GM03348 (cell line): ENCODE measurements around the gene KLF9.

Source experiments
- DNase-seq: peaks from one replicate; pipeline ENCODE4 v3.0.0; 2012; ENCODE audit warnings: low spot score

KLF9 gene

DNA sequence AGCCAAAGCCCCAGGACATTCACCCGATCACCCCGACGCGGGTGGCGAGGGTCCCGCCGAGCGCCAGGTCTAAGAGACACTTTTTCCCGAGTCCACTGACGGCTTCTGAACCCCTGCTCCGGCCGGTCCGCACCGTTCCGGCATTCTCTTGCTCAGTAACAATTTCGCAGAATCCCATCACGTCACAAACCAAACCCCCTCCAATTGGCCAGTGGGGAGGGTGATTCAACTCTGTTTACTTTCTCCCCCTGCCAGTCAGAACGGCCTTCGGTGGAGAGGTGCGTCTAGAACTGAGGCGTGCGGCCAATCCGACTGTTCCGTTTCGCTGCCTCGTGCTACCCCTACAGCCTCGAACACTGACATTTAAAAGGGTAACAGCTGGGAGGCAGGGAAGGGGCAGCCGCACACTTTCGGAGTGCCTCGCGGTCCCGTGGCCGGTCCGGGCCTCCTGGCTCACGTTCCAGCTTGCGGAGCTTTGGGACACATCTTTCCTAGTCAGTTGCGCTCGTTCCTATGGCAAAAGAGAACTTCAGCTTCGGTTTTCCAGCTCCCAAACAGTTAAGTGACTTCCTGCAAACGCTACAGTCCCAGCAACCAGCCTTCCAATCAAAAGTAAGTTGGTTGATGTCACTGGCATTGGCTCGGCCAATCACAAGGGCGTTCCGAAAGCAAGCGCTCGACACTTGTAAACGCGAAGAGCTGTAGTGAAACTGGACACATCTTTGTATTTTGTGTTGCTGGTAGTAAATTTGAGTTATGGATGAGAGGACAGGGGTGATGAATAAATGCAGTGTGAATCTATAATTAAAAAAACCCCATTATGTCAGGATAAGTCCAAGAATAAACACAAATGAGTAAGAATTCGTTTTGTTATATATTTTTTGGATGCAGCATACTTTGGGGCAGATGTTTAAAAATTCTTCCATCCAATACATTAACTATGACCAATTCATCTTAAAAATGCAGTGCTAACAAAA, at the start of gene KLF9:
Gene KLF9 (minus strand): TSS at position 859 of the 977 bp plus-strand sequence. CDS start 1,294 bp downstream, outside the sequence.
- DNase-seq, result peak; percentile 91

DNA sequence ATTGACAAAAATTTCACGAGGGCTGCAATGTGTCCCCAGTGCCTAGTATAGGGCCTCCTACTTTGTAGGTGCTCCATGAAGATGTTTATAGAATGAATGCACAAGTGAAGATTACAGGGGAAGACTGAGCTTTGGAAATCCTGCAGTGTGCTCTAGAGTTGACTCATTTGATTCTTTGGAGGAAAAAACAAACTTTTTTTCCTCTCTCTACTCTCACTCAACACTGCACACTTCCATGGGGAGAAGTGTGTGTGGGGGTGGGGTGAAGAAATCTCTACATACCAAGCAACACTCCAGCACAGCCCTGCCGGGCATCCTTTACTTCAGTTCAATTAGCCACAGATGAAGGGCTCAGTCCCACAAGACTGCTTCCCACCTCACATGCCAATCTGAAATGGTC, 49.4 kb upstream of the KLF9 start:
- DNase-seq, result no peak

DNA sequence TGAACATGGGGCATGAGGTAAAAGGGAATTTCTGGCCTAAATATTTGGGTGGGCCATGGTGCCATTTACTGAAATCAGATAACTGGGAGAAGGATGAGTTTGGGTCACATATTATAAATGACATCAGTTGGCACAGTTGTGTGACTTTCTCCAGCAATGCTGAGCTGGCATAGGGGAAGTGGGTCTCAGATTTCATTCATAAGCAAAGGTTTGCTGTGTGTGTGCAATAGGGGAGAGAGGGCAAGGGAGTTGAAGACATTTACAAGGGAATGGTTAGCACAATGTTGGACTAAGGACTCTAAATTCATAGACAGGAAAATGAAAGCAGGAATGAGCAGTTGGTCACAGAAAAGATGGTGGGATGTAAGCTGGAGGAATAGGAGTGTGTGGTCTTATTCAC, 47.8 kb upstream of the KLF9 start:
- DNase-seq, result no peak

DNA sequence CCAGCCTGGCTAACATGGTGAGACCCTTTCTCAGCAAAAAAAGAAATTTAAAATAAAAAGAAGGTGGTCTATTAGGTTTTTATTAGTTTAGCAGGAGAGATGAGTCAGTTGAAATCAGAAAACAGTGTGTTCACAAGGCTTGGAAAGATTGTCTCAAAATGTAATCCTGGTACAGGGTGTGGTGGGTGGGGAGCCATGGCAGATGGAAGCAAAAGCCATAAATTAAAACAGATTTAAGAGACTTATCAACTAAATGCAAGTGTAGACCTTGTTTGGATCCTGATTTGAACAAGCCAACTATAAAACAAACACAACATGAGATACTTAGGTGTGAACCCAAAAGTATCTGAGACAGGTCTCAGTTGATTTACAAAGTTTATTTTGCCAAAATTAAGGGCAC, 42.8 kb upstream of the KLF9 start:
- DNase-seq, result no peak

DNA sequence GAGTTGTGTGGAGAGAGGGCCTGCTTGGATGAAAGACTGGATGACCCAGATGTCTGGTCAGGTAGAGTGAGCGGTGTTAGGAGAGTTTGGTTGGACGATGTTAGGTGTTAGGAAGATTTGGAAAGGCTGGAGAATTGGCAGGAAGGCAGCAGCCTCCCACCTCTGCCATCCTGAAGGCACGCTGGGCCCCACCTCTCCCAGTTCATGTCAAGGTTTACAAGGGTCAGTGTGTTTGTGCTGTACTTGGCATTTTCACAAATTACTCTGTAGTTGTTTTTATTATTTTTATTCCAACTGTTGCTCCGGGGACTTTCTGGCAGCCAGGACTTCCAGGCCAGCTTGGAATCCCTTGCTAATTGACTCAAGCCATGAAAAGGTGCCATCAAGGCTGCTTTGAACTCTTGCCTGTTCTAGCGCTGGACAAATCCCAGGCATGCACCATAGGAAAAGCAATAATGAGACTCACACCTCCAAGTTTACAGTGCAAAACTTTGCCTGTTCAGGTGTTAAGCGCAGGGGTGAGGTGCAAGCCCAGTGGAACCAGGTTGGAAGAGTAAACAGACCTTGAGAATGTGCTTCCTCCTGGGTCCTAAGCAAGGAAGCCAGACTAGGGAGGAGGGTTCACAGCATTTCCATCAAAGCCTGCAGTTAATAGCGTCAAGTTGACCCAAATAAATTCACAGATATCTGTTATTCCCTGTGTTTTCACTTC, 41.7 kb upstream of the KLF9 start:
- no peak for DNase-seq

DNA sequence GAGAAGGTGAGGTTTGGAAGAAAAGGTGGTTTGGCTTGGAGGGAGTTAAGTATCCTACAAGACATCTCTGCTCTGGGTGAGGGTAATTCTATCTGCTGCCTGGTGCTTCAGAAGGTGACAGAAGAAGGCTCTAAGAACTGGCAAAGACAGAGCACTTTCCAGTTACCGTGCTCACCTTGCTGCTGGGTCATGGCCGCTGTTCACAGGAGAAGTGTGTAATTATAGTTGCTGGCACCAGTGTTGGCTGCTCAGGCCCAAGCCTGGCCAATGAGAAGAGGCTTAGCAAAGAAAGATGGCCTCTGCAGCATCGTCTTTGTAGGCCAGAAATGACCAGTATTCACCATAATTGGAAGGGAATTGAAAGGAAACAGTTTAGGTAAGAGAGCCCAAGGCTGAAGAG, 37.9 kb upstream of the KLF9 start:
- no peak for DNase-seq

DNA sequence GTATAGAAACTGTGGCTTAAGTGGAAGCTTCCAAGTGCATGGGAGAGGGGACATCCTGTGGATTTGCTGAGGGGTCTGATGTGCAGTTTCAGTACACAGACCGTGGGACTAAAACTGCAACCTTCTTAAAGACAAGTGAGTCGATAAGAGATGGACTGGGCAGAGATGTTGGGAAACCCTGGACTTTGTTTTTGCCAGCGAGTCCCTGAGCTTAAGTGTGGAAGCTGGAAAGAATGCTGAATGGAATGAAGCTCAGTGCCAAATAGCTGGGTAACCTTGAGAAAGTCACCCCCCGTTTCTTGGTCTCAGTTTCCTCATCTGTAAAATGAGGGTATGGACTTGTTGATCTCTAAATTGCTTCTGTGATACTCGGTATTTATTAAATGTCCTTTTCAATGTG, 37.3 kb upstream of the KLF9 start:
- DNase-seq, result no peak

DNA sequence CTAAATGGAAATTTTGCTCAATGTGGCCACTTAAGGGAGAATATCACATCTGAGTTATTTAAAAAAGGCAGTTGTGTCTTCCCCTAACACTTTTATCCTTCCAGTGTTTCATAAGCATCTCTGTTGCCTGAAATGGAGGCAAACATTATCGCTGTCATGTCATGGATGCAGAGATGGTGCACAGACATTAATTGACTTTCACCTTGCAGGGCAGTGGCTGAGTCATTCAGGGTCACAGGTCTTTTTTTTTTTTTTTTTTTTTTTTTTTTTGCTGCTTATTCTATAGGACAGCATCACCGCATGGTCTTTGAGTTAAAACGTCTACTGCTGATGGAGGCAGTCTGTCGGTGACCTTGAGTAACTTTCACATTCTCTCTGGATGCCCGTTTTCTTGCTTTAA, 36.3 kb upstream of the KLF9 start:
- DNase-seq, result no peak

DNA sequence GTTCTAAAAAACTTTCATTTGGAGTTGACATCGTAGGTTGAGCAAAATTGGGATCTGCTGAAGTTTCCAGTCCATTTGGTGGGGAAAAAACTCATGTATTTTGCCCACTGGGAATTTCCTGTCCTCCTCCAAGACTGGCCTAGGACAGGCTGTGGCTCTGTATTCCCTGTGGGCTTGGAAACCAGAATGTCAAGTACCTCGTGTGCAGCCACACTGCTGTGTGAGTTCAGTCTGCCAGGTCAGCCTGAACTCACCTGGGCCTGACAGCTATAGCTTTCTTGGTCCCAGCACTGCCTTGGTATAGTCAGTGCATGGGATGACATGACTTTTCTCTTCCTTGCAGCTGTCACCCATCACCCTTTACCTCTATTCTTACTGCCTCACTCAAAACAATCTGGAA, 35.0 kb upstream of the KLF9 start:
- DNase-seq, result no peak

DNA sequence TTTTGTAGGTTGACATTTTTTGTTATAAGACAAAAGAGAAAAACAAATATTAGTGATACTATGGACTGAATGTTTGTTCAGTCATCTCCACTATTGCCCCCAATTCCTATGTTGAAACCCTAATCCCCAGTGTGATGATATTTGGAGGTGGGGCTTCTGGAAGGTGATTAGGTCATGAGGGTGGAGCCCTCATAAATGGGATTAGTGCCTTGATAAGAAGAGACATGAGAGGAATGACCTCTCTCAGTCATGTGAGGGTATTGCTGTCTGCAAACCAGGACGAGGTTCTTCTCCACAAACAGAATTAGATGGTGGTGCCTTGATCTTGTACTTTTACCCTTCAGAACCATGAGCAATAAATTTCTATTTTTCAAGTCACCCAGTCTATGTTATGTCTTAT, 34.5 kb upstream of the KLF9 start:
- DNase-seq, result no peak

DNA sequence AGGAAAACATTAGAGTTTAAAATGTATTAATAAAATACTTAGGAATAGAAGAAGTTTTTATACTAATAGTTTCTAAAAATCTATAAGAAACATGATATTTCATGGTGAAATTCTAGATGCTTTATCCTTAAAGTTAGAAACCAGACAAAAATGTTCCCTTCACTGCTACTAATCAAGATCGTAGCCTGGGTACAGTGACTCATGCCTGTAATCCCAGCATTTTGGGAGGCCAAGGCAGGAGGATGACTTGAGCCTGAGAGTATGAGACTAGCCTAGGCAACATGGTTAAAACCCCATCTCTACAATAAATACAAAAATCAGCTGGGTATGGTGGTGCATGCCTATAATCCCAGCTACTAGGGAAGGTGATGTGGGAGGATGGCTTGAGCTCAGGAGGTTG, 30.4 kb upstream of the KLF9 start:
- DNase-seq, result no peak

DNA sequence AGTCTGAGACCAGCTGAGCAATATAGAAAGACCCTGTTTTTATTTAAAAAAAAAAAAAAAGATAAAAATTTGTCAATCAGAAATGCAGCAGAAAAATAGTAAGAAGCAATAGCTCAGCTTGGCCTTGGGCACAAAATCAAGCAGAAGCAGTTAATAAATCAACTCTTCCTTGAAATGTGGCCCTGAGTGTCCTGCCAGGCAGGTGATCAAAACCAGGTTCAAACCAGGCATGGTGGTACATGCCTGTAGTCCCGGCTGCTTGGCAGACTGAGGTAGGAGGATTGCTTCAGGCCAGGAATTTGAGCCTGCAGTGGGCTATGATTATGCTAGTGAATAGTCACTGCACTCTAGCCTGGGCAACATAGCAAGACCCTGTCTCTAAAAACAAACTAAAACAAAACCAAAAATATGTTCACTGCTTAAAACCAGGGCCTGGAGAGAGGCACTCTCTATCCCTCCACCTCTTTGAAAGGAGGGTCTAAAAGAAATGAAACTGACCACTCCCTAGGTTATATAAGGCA, 27.9 kb upstream of the KLF9 start:
- no peak for DNase-seq

DNA sequence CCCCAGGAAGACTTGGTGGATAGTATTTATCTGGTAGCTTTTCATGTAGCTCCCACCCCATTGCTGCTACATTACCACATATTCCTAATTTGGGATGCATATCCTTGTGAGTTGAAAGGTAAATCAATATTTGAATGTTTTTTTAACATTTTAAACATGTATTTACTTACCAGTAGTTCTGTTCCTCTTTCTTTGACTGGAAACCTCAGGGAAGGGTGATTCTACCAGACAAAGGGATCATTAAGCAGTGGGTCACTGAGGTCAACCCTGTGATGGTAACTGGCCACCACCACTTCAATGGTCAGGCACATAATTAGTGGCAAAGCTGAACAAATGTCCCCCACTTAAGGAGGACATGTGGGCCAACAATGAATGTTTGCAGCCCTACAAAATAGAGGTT, 27.2 kb upstream of the KLF9 start:
- no peak for DNase-seq

DNA sequence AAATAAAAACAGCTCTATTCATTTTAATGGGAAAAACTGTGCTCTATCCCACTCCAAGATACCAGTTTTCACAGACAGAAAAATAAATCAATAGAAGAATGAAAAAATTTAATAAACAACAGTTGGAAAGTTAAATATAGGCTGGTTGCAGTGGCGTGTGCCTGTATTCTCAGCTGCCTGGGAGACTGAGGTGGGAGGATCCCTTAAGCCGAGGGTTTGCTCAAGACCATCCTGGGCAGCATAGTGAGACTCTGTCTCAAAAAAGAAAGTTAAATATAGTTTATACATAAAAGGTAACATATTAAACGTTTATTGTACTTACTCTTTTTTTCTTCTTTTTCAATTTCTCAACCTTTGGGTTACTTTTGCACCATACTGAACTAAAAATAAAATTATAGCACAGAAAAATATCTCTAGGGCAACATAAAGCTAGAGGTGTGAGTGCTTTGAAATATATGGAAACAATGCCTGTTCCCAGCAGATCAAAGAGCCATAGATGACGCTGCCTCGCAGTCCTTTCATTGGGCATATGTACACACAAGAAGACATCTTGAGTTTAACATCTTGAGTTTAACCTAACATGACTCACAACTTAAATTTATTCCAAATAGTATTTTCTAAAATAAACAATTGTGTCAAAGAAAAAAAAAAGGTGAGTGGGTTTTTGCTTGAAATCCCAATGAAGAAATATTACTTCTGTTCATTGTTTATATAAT, 25.7 kb upstream of the KLF9 start:
- no peak for DNase-seq

DNA sequence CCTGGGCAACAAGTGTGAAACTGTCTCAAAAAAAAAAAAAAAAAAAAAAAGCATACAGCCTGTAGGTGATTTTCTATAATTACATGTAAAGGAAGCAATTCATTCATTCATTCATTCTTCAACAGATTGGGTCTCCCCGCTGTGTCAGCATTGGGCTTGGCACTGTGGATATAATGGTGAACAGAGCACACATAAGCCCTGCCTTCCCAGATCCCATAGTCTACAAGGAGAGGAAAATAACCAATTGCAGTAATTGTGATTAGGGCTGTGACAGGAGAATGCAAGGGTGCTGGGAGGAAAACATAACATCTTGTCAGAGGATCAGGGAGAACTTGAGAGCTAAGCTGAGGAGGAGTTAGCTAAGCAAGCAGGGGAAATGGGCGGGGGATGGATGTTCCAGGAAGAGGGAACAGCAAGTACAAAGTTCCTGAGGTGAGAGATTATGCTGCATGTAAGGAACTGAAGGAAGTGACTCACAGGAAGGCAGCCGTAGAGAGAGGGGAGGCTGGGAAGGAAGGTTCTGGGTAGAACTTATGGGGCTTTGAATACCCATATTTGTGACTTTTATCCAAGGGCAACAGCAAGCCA, 24.0 kb upstream of the KLF9 start:
- DNase-seq, result peak; percentile 16

DNA sequence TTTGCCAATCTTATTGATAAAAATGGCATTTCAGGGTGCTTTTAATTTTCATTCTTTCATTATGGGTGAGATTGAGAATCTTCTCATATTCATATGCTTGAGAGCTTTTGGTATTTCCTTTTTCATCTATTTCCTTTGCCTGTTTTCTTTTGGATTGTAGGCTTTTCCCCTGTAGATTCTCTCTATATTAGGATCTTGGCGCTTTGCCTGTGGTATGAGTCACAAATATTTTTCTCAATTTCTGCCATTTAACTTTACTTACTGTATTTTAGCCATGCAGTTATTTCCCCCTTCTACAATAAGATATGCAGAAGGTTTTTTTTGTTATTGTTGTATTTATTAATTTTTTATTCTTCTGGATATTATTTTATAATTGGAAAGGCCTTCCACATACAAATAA, 21.5 kb upstream of the KLF9 start:
- DNase-seq, result peak; percentile 58

DNA sequence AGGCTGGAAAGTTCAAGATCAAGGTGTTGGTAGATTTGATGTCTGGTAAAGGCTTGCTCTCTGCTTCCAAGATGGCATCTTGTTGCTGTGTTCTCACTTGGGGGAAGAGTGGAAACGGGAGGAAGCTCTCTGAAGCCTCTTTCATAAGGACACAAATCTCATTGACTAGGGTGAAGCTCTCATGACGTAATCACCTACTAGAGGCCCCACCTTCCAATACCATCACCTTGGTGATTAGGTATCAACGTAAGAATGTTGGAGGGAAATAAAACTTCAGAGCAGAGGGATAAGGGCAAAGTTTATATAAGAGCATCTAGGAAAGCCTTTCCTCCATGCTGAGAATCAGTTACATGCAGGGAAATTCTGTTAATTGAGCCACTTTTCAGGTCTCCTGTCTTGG, 15.4 kb upstream of the KLF9 start:
- DNase-seq, result no peak

DNA sequence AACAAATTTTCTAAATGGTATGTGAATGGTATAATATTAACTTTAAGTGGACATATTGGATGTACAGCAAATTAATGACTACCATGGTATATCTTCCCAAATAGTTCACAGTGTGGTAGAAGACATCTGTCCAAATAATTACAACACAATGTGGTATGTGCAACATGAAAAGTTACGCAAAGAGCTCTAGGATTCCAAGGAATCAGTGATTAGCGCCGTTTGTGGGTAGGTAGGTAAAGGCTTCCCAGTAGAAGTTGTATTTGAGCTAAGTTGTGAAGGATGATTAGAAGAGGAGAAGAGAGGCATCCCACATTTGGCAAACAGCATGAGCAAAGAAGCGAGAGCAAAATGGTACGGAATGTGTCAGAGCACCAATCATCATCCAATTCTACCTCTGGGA, 14.3 kb upstream of the KLF9 start:
- no peak for DNase-seq

DNA sequence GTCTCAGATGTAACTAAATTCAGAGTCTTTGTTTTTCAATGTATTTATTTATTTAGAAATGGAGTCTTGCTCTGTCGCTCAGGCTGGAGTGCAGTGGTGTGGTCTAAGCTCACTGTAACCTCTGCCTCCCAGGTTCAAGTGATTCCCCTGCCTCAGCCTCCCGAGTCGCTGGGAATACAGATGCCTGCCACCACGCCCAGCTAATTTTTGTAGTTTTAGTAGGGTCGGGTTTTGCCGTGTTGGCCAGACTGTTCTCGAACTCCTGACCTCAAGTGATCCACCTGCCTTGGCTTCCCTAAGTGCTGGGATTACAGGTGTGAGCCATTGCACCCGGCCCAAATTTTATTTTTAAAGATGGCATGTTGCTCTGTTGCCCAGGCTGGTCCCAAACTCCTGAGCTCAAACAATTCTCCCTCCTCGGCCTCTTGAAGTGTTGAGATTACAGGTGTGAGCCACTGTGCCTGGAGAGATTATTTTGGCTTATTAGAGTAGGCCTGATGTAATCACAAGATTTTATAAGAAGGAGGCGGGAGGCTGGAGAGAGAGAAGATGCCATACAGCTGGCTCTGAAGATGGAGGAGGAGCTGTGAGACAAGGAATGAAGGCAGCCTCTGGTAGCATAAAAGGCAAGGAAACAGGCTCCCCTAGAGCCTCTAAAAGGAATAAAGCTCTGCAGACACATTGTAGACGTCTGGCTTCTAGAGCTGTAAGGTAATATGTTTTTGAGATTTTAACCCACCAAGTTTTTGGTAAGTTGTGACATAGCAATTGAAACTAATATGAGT, 12.9 kb upstream of the KLF9 start:
- DNase-seq, result peak; percentile 18

DNA sequence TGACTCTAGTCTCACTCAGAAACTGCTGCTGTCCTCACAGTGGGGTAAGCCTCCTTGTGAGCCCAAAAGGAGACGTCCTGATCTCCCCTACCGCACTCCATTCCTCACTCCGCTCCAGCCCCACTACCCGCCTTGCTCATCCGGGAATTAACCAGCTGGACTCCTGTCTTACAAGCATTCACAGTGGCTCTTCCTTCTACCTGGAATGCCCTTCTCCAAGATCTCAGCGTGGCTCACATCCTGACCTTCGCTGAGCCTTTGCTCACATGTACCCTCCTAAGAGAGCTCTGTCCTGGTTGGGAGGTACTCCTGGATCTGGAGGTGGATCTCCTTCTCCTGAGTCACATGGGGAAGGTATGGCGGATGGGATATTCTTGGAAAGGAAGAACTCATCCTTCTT, 10.7 kb upstream of the KLF9 start:
- no peak for DNase-seq

DNA sequence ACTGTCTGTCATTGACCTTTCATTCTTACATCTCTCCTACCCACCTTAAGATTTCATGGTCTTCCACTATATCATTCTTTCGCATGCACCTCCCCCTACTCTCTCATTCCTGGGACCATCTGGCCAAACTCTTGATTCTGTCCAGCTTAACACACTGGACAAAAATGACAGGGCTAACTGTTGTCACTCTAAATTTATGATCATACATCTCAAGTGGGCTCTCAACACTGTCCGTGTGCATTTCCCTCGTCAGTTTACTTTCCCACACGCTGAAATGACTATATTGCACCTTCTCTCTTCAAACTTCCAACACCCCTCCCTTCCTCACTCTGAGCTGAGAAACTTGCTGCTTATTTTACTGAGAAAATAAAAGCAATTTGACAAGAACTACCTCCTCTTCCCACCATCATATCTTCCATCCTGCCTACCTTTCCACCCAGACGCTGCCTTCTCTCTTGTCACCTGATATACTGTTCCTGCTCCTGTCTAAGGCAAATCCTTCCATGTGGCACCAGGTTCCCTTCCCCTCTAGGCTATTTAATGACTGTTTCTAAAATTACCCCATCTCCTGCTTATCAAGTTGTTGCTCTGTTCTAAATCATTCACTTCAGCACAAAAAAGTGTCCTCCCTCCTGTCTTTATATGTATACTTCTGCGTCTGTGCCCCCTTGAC, 8.1 kb upstream of the KLF9 start:
- DNase-seq, result no peak
